HepG2 (cell line): ENCODE results near the gene ATOH8. TPM values are rescaled to one million over a fixed set of nuclear protein-coding genes. Genes with fewer than 3 reads are reported as not detected.

Experiments used
- ATAC-seq: fragments of 200-7000 bp; cut with Tn5 transposase; 3 replicates; pipeline ENCODE4 v1.9.1; 2020; ENCODE audit warnings: mild to moderate bottlenecking, moderate library complexity
- BruUV-seq: library from RNA; stranded (reverse); fragments of 400-500 nt; replicated peaks from 2 replicates; lab custom pipeline; 2021; lab: Mats Ljungman, UMichigan
- CTCF ChIA-PET: fragments of 300-600 bp; formaldehyde crosslinking; extraction: SDS; loops from one replicate; lab custom pipeline; 2021; ENCODE audit warnings: low total read pairs, inconsistent platforms, low intra/inter-chr PET ratio; lab: Yijun Ruan, JAX
- POLR2A ChIA-PET: fragments of 350-600 bp; sonication (Branson Sonifier 250); formaldehyde crosslinking; loops from one replicate; lab custom pipeline; 2020; ENCODE audit warnings: antibody characterized with exemption, inconsistent platforms; lab: Yijun Ruan, JAX
- DNase-seq: peaks from one replicate; pipeline ENCODE4 v3.0.0-alpha.2; 2015; ENCODE audit warnings: low spot score
- FAIRE-seq: peaks from 3 replicates; lab custom pipeline; 2011; peaks lifted over from hg19 to GRCh38; lab: Jason Lieb, UNC
- H2AFZ ChIP-seq: one replicate; pipeline ENCODE4 v1.6.1; 2011; ENCODE audit warnings: low read length, inconsistent platforms
- H3K27ac ChIP-seq: fragments of 300-600 bp; 3 replicates; pipeline ENCODE4 v1.8.0; 2011; ENCODE audit warnings: mixed run types, mild to moderate bottlenecking, mixed read lengths, low read length, inconsistent platforms; ENCODE audit not compliant: insufficient read depth; ENCODE audit errors: extremely low read length
- H3K27me3 ChIP-seq, 2 experiments: fragments of 200-600 bp in 1 of 2; 2 replicates in 1 of 2; 3 replicates in 1 of 2; pipeline versions ENCODE4 v1.6.0 to v1.8.0; 2011; ENCODE audit warnings: low read length in 2 of 2, mild to moderate bottlenecking in 2 of 2, moderate library complexity in 2 of 2, inconsistent platforms in 1 of 2; ENCODE audit not compliant: insufficient read depth in 2 of 2, control insufficient read depth in 1 of 2
- H3K36me3 ChIP-seq, 2 experiments: fragments of 200-600 bp in 1 of 2; replicated peaks in 1 of 2; 2 replicates in 1 of 2; 3 replicates in 1 of 2; pipeline versions ENCODE4 v1.5.1 to v1.8.0; 2011; ENCODE audit warnings: low read length in 2 of 2, inconsistent platforms in 1 of 2; ENCODE audit not compliant: insufficient read depth in 2 of 2, control insufficient read depth in 1 of 2
- H3K4me1 ChIP-seq: 2 replicates; pipeline ENCODE4 v1.5.1; 2012; ENCODE audit warnings: low read length, inconsistent platforms; ENCODE audit not compliant: insufficient read depth
- H3K4me2 ChIP-seq: 2 replicates; pipeline ENCODE4 v1.6.0; 2011; ENCODE audit warnings: low read depth, low read length, inconsistent platforms
- H3K4me3 ChIP-seq, 3 experiments: fragments of 200-600 bp in 1 of 3; sonication (generic), shearing (Covaris generic) in 1 of 3; replicated peaks in 1 of 3; 2 replicates each; pipeline ENCODE4 v1.5.1; 2011 to 2016; ENCODE audit warnings: low read length in 3 of 3, inconsistent platforms in 2 of 3, low read depth in 2 of 3, mild to moderate bottlenecking in 2 of 3, control low read depth in 1 of 3, mixed read lengths in 1 of 3; ENCODE audit not compliant: insufficient read depth in 1 of 3
- H3K79me2 ChIP-seq: one replicate; pipeline ENCODE4 v1.6.1; 2011; ENCODE audit warnings: low read length, inconsistent platforms; ENCODE audit not compliant: insufficient read depth
- H3K9ac ChIP-seq: 2 replicates; pipeline ENCODE4 v1.6.0; 2011; ENCODE audit warnings: mild to moderate bottlenecking, low read depth, low read length, inconsistent platforms; ENCODE audit not compliant: insufficient read depth
- H3K9me3 ChIP-seq: 2 replicates; pipeline ENCODE4 v1.5.1; 2012; ENCODE audit warnings: mild to moderate bottlenecking, low read length
- H4K20me1 ChIP-seq: 2 replicates; pipeline ENCODE4 v1.6.0; 2011; ENCODE audit warnings: inconsistent platforms, mild to moderate bottlenecking, low read length, moderate library complexity; ENCODE audit not compliant: insufficient read depth
- ERF ChIP-seq: IDR thresholded peaks from 2 replicates; pipeline ENCODE4 v1.6.1; 2018; ENCODE audit warnings: missing biosample characterization, missing genetic modification reagents
- IRF2 ChIP-seq: IDR thresholded peaks from 2 replicates; pipeline ENCODE4 v1.6.1; 2018; ENCODE audit warnings: missing genetic modification reagents, missing compliant biosample characterization
- JARID2 ChIP-seq: sonication (generic); formaldehyde crosslinking; IDR thresholded peaks from 2 replicates; pipeline ENCODE4 v1.8.1; 2023; ENCODE audit warnings: missing genetic modification reagents, inconsistent platforms; ENCODE audit not compliant: insufficient replicate concordance
- PRDM10 ChIP-seq: sonication (generic); formaldehyde crosslinking; IDR thresholded peaks from 2 replicates; pipeline ENCODE4 v1.4.0; 2020; ENCODE audit warnings: low read depth, missing genetic modification reagents
- REPIN1 ChIP-seq: sonication (generic); formaldehyde crosslinking; IDR thresholded peaks from 2 replicates; pipeline ENCODE4 v1.8.0; 2022; ENCODE audit warnings: missing genetic modification reagents, low read depth, mild to moderate bottlenecking, borderline replicate concordance
- SP140L ChIP-seq: sonication (generic); formaldehyde crosslinking; IDR thresholded peaks from 2 replicates; pipeline ENCODE4 v1.4.0; 2020; ENCODE audit warnings: missing genetic modification reagents, borderline replicate concordance
- TCF7 ChIP-seq: sonication (generic); IDR thresholded peaks from 2 replicates; pipeline ENCODE4 v1.6.1; 2016; ENCODE audit warnings: antibody characterized with exemption, low read depth
- TRAFD1 ChIP-seq: sonication (generic); formaldehyde crosslinking; IDR thresholded peaks from 2 replicates; pipeline ENCODE4 v1.5.1; 2020; ENCODE audit warnings: missing genetic modification reagents, mild to moderate bottlenecking, borderline replicate concordance
- ZBTB8A ChIP-seq: sonication (generic); formaldehyde crosslinking; IDR thresholded peaks from 2 replicates; pipeline ENCODE4 v1.4.0; 2020; ENCODE audit warnings: mild to moderate bottlenecking, low read depth, missing genetic modification reagents, borderline replicate concordance
- ZNF121 ChIP-seq: sonication (generic); formaldehyde crosslinking; IDR thresholded peaks from 2 replicates; pipeline ENCODE4 v1.5.0; 2020; ENCODE audit warnings: mild to moderate bottlenecking, missing genetic modification reagents
- ZNF207 ChIP-seq: fragments of 450-650 bp; IDR thresholded peaks from 2 replicates; pipeline ENCODE4 v1.6.1; 2016; ENCODE audit warnings: antibody characterized with exemption, borderline replicate concordance
- ZNF33A ChIP-seq: sonication (generic); formaldehyde crosslinking; IDR thresholded peaks from 2 replicates; pipeline ENCODE4 v1.5.1; 2020; ENCODE audit warnings: missing genetic modification reagents, mild to moderate bottlenecking, moderate library complexity, borderline replicate concordance
- ZNF441 ChIP-seq: sonication (generic); formaldehyde crosslinking; IDR thresholded peaks from 2 replicates; pipeline ENCODE4 v1.7.0; 2021; ENCODE audit warnings: missing genetic modification reagents, borderline replicate concordance
- ZNF563 ChIP-seq: sonication (generic); formaldehyde crosslinking; IDR thresholded peaks from 2 replicates; pipeline ENCODE4 v1.8.0; 2022; ENCODE audit warnings: mild to moderate bottlenecking, moderate library complexity, missing genetic modification reagents
- ZNF850 ChIP-seq: sonication (generic); formaldehyde crosslinking; conservative IDR thresholded peaks from 2 replicates; pipeline ENCODE4 v1.9.0; 2021; ENCODE audit warnings: mild to moderate bottlenecking, missing genetic modification reagents
- ZXDC ChIP-seq: sonication (generic); formaldehyde crosslinking; IDR thresholded peaks from 2 replicates; pipeline ENCODE4 v1.5.0; 2020; ENCODE audit warnings: mild to moderate bottlenecking, missing genetic modification reagents
- WGBS: methylation state at CpG from one replicate; pipeline ENCODE4 v1.1.6; 2017; ENCODE audit warnings: low lambda C conversion rate; 5-methylcytosine and 5-hydroxymethylcytosine counted together
- in situ Hi-C: cut with HindIII; loops from 2 replicates; pipeline ENCODE4 v1.10.0; 2017; ENCODE audit warnings: low pct_unique_long_range_greater_than_20kb; ENCODE audit not compliant: extremely low pct_ligation_motif_present
- intact Hi-C: fragments of 100-400 bp; cut with micrococcal nuclease; formaldehyde crosslinking; loops from one replicate; pipeline ENCODE4 v1.10.0; 2022; ENCODE audit not compliant: unreplicated experiment
- polyA plus RNA-seq, 8 experiments: library from polyadenylated mRNA; depleted of rRNA in 3 of 8; stranded (reverse) in 7 of 8; unstranded in 1 of 8; fragments of >200 nt; fragmentation: Illumina TruSeq in 4 of 8; extraction: Trizol in 4 of 8; gene quantifications; 2 replicates each; pipeline versions ENCODE4 v1.2.1 to v1.2.3, GENCODE V29; 2011 to 2016; ENCODE audit warnings: low read depth in 4 of 8, missing spikeins in 1 of 8, mixed read lengths in 1 of 8; ENCODE audit not compliant: insufficient read depth in 1 of 8
- total RNA-seq, 5 experiments: library from RNA; depleted of rRNA; stranded (reverse); fragments of >200 nt; fragmentation: Illumina TruSeq; extraction: Trizol; gene quantifications; 2 replicates each; pipeline ENCODE4 v1.2.3, GENCODE V29; 2016; ENCODE audit warnings: low read depth in 1 of 5

Gene ATOH8
- total and polyA plus RNA-seq, 2 of the 13 experiments (the other 11 are each of a cell fraction or from before 2014, with no cell fraction given), result 0.13 to 0.61 TPM

GRCh38 chr2:85789271-85789670, 35.5 kb downstream of the ATOH8 start:
- in situ Hi-C loops, result no loop called here
- Histone ChIP-seq H3K9ac (no peak overlapping the region), H3K27ac (no peak overlapping the region), H3K9me3 (no peaks in the 10 kb centered on the region), H4K20me1 (no peaks in the 10 kb centered on the region), H3K4me2 (no peak overlapping the region), H3K36me3 (no peaks in the 10 kb centered on the region), H3K4me3 (no peak overlapping the region), H3K27me3 (no peaks in the 10 kb centered on the region; a peak in 1 of 5 replicates), H2AFZ (no peak overlapping the region), H3K4me1 (peaks cover 56% of the 10 kb centered on the region), H3K79me2 (no peaks in the 10 kb centered on the region)
- 86% methylated on average over 5 of the region's 5 CpGs for WGBS
- intact Hi-C loops, result no loop called here
- no TSS peak for BruUV-seq
- DNase-seq (no peak), FAIRE-seq (no peak), ATAC-seq (no peak)
- ChIA-PET POLR2A (no interaction called here), CTCF (no interaction called here)
- TF ChIP-seq TRAFD1 (CRISPR knock-in tag), result no peak
- TF ChIP-seq ZNF563 (CRISPR knock-in tag), result no peak
- TF ChIP-seq JARID2 (CRISPR knock-in tag), result no peak
- no peak for TF ChIP-seq TCF7
- TF ChIP-seq ZNF121, result no peak
- TF ChIP-seq ZNF850, result no peak
- TF ChIP-seq ZNF441, result no peak
- TF ChIP-seq ERF (CRISPR knock-in tag), result no peak
- no peak for TF ChIP-seq ZXDC
- TF ChIP-seq ZNF33A, result no peak
- TF ChIP-seq IRF2 (CRISPR knock-in tag), result no peak
- TF ChIP-seq PRDM10 (CRISPR knock-in tag), result no peak
- no peak for TF ChIP-seq SP140L (CRISPR knock-in tag)
- TF ChIP-seq REPIN1 (CRISPR knock-in tag), result no peak
- no peak for TF ChIP-seq ZBTB8A (CRISPR knock-in tag)
- no peak for TF ChIP-seq ZNF207
